ENCODE measurements around the gene SAG.

The SAG gene

GRCh38 chr2:233303252-233303651 is 4.4 kb upstream of the SAG start:
- no peaks in the 10 kb centered on the region for H3K9me3 Mint-ChIP-seq
- H3K36me3 Mint-ChIP-seq (ENCODE audit: low read depth) = no peaks in the 10 kb centered on the region

GRCh38 chr2:233311241-233311926 is 3.8 kb downstream of the SAG start:
- H3K27me3 Mint-ChIP-seq (ENCODE audit: low read depth, poor library complexity) = peaks cover 9% of the 10 kb centered on the region
- no peaks in the 10 kb centered on the region for H3K9me3 Mint-ChIP-seq
- no peaks in the 10 kb centered on the region for H3K36me3 Mint-ChIP-seq (ENCODE audit: low read depth)
- no peak overlapping the region for H3K4me3 Mint-ChIP-seq
- no peak for TF ChIP-seq CTCF (IDR thresholded peaks at IDR 0.05)
- DNase-seq = no peak
- H3K4me1 Mint-ChIP-seq = peaks cover 18% of the 10 kb centered on the region
- H3K27ac Mint-ChIP-seq = peak overlapping the region; percentile 86

More at GRCh38 chr2:233303252-233303651, 4.4 kb upstream of the SAG start:
- Mint-ChIP-seq H3K27ac (no peak overlapping the region), H3K27me3 (ENCODE audit: low read depth, poor library complexity) (no peaks in the 10 kb centered on the region), H3K4me1 (peaks cover 38% of the 10 kb centered on the region), H3K4me3 (no peak overlapping the region)
- TF ChIP-seq CTCF (IDR thresholded peaks at IDR 0.05) = no peak
- no peak for DNase-seq

GRCh38 chr2:233312874-233313273 is 5.3 kb downstream of the SAG start:
- Mint-ChIP-seq H3K4me1 (peaks cover 8% of the 10 kb centered on the region), H3K27me3 (ENCODE audit: low read depth, poor library complexity) (peaks cover 9% of the 10 kb centered on the region), H3K4me3 (no peak overlapping the region), H3K9me3 (no peaks in the 10 kb centered on the region), H3K36me3 (ENCODE audit: low read depth) (no peaks in the 10 kb centered on the region), H3K27ac (no peak overlapping the region)
- no peak for DNase-seq
- TF ChIP-seq CTCF (IDR thresholded peaks at IDR 0.05) = no peak

GRCh38 chr2:233314180-233314925 is 6.7 kb downstream of the SAG start:
- TF ChIP-seq CTCF (IDR thresholded peaks at IDR 0.05) = no peak
- Mint-ChIP-seq H3K4me1 (peaks cover 8% of the 10 kb centered on the region), H3K27ac (no peak overlapping the region), H3K4me3 (no peak overlapping the region), H3K9me3 (no peaks in the 10 kb centered on the region), H3K36me3 (ENCODE audit: low read depth) (no peaks in the 10 kb centered on the region), H3K27me3 (ENCODE audit: low read depth, poor library complexity) (peaks cover 12% of the 10 kb centered on the region)
- DNase-seq = no peak

- no peak for TF ChIP-seq CTCF (IDR thresholded peaks at IDR 0.05)
- Mint-ChIP-seq H3K27me3 (ENCODE audit: low read depth, poor library complexity) (peaks cover 5% of the 10 kb centered on the region), H3K4me1 (peaks cover 30% of the 10 kb centered on the region), H3K27ac (no peak overlapping the region), H3K36me3 (ENCODE audit: low read depth) (no peaks in the 10 kb centered on the region), H3K9me3 (no peaks in the 10 kb centered on the region), H3K4me3 (no peak overlapping the region)
- no peak for DNase-seq
Measured at GRCh38 chr2:233317196-233317943, 9.8 kb downstream of the SAG start.

Data from nephron progenitor cell (in vitro differentiated cells).